ENCODE measurements around the gene RASSF3. TPM values are rescaled to one million over a fixed set of nuclear protein-coding genes. Genes with fewer than 3 reads are reported as not detected.

Gene RASSF3
- total and polyA plus RNA-seq, 2 experiments from 2014 or later: 20.6 to 39.6 TPM

DNA sequence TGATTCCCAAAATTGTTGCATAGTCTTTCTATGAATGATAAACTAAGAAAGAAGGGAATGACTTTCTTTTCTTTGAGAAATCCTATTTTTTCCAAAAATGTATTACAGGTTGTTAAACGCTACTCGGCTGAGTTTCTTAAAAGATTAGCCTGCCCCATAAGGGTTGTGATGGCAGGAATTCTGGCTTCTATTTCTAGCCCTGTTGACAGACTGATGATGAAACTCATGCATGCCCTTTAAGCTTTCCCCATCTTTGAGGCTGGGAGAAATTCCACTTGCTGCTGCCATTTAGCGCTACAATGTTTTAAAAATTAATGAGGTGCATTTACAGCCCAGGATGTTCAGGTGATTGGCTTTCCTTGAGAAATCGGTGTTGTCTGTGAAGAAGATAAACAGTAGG, 33.2 kb upstream of the RASSF3 start (continued):
- TF ChIP-seq, protein P1, sequence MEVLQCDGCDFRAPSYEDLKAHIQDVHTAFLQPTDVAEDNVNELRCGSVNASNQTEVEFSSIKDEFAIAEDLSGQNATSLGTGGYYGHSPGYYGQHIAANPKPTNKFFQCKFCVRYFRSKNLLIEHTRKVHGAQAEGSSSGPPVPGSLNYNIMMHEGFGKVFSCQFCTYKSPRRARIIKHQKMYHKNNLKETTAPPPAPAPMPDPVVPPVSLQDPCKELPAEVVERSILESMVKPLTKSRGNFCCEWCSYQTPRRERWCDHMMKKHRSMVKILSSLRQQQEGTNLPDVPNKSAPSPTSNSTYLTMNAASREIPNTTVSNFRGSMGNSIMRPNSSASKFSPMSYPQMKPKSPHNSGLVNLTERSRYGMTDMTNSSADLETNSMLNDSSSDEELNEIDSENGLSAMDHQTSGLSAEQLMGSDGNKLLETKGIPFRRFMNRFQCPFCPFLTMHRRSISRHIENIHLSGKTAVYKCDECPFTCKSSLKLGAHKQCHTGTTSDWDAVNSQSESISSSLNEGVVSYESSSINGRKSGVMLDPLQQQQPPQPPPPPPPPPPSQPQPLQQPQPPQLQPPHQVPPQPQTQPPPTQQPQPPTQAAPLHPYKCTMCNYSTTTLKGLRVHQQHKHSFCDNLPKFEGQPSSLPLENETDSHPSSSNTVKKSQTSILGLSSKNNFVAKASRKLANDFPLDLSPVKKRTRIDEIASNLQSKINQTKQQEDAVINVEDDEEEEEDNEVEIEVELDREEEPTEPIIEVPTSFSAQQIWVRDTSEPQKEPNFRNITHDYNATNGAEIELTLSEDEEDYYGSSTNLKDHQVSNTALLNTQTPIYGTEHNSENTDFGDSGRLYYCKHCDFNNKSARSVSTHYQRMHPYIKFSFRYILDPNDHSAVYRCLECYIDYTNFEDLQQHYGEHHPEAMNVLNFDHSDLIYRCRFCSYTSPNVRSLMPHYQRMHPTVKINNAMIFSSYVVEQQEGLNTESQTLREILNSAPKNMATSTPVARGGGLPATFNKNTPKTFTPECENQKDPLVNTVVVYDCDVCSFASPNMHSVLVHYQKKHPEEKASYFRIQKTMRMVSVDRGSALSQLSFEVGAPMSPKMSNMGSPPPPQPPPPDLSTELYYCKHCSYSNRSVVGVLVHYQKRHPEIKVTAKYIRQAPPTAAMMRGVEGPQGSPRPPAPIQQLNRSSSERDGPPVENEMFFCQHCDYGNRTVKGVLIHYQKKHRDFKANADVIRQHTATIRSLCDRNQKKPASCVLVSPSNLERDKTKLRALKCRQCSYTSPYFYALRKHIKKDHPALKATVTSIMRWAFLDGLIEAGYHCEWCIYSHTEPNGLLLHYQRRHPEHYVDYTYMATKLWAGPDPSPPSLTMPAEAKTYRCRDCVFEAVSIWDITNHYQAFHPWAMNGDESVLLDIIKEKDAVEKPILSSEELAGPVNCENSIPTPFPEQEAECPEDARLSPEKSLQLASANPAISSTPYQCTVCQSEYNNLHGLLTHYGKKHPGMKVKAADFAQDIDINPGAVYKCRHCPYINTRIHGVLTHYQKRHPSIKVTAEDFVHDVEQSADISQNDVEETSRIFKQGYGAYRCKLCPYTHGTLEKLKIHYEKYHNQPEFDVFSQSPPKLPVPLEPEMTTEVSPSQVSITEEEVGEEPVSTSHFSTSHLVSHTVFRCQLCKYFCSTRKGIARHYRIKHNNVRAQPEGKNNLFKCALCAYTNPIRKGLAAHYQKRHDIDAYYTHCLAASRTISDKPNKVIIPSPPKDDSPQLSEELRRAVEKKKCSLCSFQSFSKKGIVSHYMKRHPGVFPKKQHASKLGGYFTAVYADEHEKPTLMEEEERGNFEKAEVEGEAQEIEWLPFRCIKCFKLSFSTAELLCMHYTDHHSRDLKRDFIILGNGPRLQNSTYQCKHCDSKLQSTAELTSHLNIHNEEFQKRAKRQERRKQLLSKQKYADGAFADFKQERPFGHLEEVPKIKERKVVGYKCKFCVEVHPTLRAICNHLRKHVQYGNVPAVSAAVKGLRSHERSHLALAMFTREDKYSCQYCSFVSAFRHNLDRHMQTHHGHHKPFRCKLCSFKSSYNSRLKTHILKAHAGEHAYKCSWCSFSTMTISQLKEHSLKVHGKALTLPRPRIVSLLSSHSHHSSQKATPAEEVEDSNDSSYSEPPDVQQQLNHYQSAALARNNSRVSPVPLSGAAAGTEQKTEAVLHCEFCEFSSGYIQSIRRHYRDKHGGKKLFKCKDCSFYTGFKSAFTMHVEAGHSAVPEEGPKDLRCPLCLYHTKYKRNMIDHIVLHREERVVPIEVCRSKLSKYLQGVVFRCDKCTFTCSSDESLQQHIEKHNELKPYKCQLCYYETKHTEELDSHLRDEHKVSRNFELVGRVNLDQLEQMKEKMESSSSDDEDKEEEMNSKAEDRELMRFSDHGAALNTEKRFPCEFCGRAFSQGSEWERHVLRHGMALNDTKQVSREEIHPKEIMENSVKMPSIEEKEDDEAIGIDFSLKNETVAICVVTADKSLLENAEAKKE (CRISPR knock-in tag; IDR thresholded peaks at IDR 0.05): no peak
- TF ChIP-seq ZNF114 (CRISPR knock-in tag; IDR thresholded peaks at IDR 0.05) (no peak), POLR2AphosphoS5 (IDR thresholded peaks at IDR 0.05; ENCODE audit: low read depth) (no peak)
- TF ChIP-seq, protein P2, sequence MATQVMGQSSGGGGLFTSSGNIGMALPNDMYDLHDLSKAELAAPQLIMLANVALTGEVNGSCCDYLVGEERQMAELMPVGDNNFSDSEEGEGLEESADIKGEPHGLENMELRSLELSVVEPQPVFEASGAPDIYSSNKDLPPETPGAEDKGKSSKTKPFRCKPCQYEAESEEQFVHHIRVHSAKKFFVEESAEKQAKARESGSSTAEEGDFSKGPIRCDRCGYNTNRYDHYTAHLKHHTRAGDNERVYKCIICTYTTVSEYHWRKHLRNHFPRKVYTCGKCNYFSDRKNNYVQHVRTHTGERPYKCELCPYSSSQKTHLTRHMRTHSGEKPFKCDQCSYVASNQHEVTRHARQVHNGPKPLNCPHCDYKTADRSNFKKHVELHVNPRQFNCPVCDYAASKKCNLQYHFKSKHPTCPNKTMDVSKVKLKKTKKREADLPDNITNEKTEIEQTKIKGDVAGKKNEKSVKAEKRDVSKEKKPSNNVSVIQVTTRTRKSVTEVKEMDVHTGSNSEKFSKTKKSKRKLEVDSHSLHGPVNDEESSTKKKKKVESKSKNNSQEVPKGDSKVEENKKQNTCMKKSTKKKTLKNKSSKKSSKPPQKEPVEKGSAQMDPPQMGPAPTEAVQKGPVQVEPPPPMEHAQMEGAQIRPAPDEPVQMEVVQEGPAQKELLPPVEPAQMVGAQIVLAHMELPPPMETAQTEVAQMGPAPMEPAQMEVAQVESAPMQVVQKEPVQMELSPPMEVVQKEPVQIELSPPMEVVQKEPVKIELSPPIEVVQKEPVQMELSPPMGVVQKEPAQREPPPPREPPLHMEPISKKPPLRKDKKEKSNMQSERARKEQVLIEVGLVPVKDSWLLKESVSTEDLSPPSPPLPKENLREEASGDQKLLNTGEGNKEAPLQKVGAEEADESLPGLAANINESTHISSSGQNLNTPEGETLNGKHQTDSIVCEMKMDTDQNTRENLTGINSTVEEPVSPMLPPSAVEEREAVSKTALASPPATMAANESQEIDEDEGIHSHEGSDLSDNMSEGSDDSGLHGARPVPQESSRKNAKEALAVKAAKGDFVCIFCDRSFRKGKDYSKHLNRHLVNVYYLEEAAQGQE (IDR thresholded peaks at IDR 0.05; ENCODE audit: unreplicated experiment): no peak

GRCh38 chr12:64578566-64578965, 31.7 kb upstream of the RASSF3 start:
- ATAC-seq: no peak
- no peak overlapping the region for H3K27ac ChIP-seq (ENCODE audit: low read depth)
- H3K4me2 ChIP-seq: no peak overlapping the region
- Mint-ChIP-seq H3K27me3 (ENCODE audit: insufficient read depth, low read depth, poor library complexity) (peaks cover 2% of the 10 kb centered on the region), H3K27ac (no peak overlapping the region), H3K9me3 (peaks cover 23% of the 10 kb centered on the region), H3K4me3 (no peak overlapping the region), H3K4me1 (peaks cover 9% of the 10 kb centered on the region), H3K36me3 (ENCODE audit: low read depth) (peaks cover 3% of the 10 kb centered on the region; the same call in 1 of the 3 replicates)
- no peaks in the 10 kb centered on the region for H3K27me3 ChIP-seq (ENCODE audit: insufficient read depth)
- peaks cover 10% of the 10 kb centered on the region; the same call in 1 of the 2 replicates for H3K36me3 ChIP-seq (ENCODE audit: insufficient read depth)
- no peaks in the 10 kb centered on the region for H3K9me2 ChIP-seq (ENCODE audit: insufficient read depth)
- TF ChIP-seq, protein P1 (CRISPR knock-in tag; IDR thresholded peaks at IDR 0.05): no peak
- no peak overlapping the region for H2AFZ ChIP-seq
- DNase-seq (ENCODE audit: low spot score): no peak
- no peaks in the 10 kb centered on the region for H3F3A ChIP-seq (replicated peaks; ENCODE audit: low read depth)
- no peaks in the 10 kb centered on the region for H3K79me2 ChIP-seq (replicated peaks; ENCODE audit: insufficient read depth)
- H4K20me1 ChIP-seq (replicated peaks; ENCODE audit: insufficient read depth): no peaks in the 10 kb centered on the region
- no peak overlapping the region for H3K4me3 ChIP-seq
- H3K4me1 ChIP-seq (ENCODE audit: insufficient read depth): 0 out of 2 replicates have a peak, but pooled peaks cover under 1% of the 10 kb centered on the region
